ENCODE results near the gene PAK4. TPM values are rescaled to one million over a fixed set of nuclear protein-coding genes. Genes with fewer than 3 reads are reported as not detected.

PAK4 gene
- total RNA-seq, 1 donor from 2014 or later, result 48.8 TPM

DNA sequence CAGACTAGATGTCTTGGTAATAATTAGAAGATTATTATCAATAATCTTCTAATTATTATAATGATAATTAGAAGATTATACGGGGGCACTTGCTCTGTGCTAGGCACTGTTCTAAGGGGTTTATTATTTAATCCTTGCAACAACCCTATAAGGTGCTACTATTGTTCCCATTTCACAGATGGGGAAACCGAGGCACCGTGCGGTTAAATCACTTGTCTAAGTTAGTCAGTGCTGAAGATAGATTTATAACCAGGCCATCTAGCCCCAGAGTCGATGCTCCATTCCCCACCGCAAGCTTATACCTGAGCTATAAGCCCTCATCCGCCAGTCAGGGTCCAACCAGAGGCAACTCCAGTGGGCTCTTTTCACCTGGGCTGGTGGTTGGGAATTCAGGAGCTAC lies 43.4 kb upstream of the PAK4 start:
- H3K36me3 Mint-ChIP-seq (ENCODE audit: low read depth, unreplicated experiment), result no peaks in the 10 kb centered on the region
- H3K4me1 Mint-ChIP-seq (ENCODE audit: unreplicated experiment), result peaks cover 17% of the 10 kb centered on the region
- no peak for DNase-seq (ENCODE audit: low spot score)
- TF ChIP-seq, protein P1, sequence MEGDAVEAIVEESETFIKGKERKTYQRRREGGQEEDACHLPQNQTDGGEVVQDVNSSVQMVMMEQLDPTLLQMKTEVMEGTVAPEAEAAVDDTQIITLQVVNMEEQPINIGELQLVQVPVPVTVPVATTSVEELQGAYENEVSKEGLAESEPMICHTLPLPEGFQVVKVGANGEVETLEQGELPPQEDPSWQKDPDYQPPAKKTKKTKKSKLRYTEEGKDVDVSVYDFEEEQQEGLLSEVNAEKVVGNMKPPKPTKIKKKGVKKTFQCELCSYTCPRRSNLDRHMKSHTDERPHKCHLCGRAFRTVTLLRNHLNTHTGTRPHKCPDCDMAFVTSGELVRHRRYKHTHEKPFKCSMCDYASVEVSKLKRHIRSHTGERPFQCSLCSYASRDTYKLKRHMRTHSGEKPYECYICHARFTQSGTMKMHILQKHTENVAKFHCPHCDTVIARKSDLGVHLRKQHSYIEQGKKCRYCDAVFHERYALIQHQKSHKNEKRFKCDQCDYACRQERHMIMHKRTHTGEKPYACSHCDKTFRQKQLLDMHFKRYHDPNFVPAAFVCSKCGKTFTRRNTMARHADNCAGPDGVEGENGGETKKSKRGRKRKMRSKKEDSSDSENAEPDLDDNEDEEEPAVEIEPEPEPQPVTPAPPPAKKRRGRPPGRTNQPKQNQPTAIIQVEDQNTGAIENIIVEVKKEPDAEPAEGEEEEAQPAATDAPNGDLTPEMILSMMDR (IDR thresholded peaks at IDR 0.05; ENCODE audit: unreplicated experiment), result no peak
- no peak overlapping the region for H3K27ac Mint-ChIP-seq (ENCODE audit: unreplicated experiment)
- peaks cover 7% of the 10 kb centered on the region for H3K27me3 Mint-ChIP-seq (ENCODE audit: unreplicated experiment)
- H3K9me3 Mint-ChIP-seq (ENCODE audit: unreplicated experiment), result no peaks in the 10 kb centered on the region
- H3K4me3 Mint-ChIP-seq (ENCODE audit: unreplicated experiment), result no peak overlapping the region

DNA sequence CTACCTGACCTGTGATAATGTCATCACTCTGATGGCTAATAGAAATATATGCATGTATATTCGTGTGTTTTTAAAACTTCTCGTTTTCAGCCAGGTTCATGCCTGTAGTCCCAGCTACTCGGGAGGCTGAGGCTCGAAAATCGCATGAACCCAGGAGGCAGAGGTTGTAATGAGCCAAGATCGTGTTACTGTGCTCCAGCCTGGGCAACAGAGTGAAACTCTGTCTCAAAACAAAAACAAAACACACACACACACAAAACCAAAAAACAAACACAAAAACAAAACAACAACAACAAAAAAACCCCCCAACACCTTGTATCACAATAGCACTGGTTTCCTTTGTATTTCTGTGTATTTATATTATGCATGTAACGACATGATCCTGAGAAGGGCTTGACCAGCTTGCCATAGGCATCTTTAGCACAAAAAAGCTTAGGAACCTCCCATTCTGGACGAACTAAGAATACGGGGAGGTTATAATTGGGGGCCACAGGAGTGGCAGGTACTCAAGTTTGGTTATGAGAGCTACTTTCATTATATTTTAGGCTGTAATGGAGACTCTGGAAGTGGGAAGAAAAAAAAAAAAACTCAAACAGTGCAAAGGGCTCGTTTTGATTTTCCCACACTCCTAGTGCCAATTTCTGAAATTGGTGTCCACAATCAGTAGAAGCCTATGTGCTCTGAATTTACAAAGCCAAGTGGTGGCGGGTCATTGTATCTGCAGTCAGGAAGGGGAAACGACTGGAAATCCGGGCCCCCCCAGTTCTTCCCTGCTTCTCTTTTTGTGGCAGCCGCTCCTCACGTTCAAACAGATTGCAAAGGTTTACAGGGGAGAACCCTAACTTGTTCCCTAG lies 42.6 kb upstream of the PAK4 start:
- peak; percentile 8 for DNase-seq (ENCODE audit: low spot score)
- TF ChIP-seq, protein P1 (IDR thresholded peaks at IDR 0.05; ENCODE audit: unreplicated experiment), result no peak
- H3K27me3 Mint-ChIP-seq (ENCODE audit: unreplicated experiment), result peaks cover 4% of the 10 kb centered on the region
- no peaks in the 10 kb centered on the region for H3K9me3 Mint-ChIP-seq (ENCODE audit: unreplicated experiment)
- H3K27ac Mint-ChIP-seq (ENCODE audit: unreplicated experiment), result no peak overlapping the region
- peaks cover 17% of the 10 kb centered on the region for H3K4me1 Mint-ChIP-seq (ENCODE audit: unreplicated experiment)
- H3K4me3 Mint-ChIP-seq (ENCODE audit: unreplicated experiment), result peak overlapping the region; percentile 32
- no peaks in the 10 kb centered on the region for H3K36me3 Mint-ChIP-seq (ENCODE audit: low read depth, unreplicated experiment)

DNA sequence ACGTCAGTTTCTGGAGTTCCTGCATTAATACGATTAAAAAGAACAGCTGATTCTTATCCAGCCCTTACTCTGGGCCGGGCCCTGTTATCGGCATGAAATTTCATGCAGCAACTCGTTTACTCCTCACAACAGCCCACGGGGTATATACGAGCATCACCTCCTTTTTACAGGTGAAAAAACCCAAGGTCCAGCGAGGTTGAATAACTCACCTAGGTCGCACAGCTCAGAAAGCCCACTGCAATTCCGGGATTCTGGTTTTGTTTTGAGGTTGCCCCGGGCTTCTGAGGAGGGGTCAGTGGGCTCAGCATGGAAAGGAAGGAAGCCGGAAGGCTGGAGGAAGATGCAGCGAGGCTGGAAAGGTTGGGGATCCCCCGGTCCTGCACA lies 42.0 kb upstream of the PAK4 start:
- Mint-ChIP-seq H3K36me3 (ENCODE audit: low read depth, unreplicated experiment) (no peaks in the 10 kb centered on the region), H3K27me3 (ENCODE audit: unreplicated experiment) (peaks cover 4% of the 10 kb centered on the region), H3K4me1 (ENCODE audit: unreplicated experiment) (peaks cover 17% of the 10 kb centered on the region), H3K27ac (ENCODE audit: unreplicated experiment) (no peak overlapping the region), H3K4me3 (ENCODE audit: unreplicated experiment) (peak overlapping the region; percentile 32), H3K9me3 (ENCODE audit: unreplicated experiment) (no peaks in the 10 kb centered on the region)
- TF ChIP-seq, protein P1 (IDR thresholded peaks at IDR 0.05; ENCODE audit: unreplicated experiment), result no peak
- DNase-seq (ENCODE audit: low spot score), result no peak

DNA sequence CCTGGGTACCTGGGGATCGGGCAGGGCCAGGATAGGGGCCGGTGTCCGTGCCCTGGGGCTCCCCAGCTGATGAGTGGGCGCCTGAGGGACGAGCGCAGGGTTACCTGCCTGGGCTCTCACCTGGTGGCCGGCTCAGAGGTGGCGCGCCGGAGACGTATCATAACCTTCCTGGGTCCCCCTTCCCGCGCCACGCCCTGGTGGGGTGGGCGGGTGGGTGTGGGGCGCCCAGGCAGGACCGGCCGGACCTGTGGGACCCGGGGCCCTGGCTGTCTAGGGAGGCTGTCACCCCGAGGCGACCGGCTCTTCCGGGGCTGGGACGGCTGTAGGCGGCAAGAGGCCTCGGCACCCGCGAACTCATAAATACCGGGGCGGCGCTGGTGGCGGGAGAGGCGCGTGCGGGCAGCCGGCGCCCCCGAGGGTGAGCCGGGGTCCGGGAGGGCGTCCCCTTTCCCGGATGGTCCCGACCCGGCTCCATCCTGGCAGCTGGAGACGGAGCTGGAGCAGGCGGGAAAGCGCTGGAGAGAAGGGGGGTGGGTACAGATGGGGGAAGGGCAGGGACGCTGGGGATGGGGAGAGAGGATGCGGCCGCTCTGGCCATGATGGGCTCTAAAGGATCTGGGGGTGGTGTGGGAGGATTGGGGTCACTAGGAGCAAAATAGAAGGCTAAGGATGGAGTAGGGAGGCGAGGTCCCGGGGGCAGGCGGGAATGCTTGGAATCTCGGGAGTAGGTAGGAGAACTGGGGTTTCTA lies 41.4 kb upstream of the PAK4 start, which contains the start of gene ACP7:
TSS of gene ACP7 (plus strand) at position 386 of the 749 bp plus-strand sequence. CDS start 902 bp downstream, outside the sequence.
- Mint-ChIP-seq H3K27me3 (ENCODE audit: unreplicated experiment) (peaks cover 4% of the 10 kb centered on the region), H3K9me3 (ENCODE audit: unreplicated experiment) (no peaks in the 10 kb centered on the region), H3K4me3 (ENCODE audit: unreplicated experiment) (peak within 1 kb of the TSS; percentile 79), H3K27ac (ENCODE audit: unreplicated experiment) (no peak within 1 kb of the TSS), H3K4me1 (ENCODE audit: unreplicated experiment) (peaks cover 17% of the 10 kb centered on the region), H3K36me3 (ENCODE audit: low read depth, unreplicated experiment) (no peaks in the 10 kb centered on the region)
- DNase-seq (ENCODE audit: low spot score), result no peak
- TF ChIP-seq, protein P1 (IDR thresholded peaks at IDR 0.05; ENCODE audit: unreplicated experiment), result no peak

DNA sequence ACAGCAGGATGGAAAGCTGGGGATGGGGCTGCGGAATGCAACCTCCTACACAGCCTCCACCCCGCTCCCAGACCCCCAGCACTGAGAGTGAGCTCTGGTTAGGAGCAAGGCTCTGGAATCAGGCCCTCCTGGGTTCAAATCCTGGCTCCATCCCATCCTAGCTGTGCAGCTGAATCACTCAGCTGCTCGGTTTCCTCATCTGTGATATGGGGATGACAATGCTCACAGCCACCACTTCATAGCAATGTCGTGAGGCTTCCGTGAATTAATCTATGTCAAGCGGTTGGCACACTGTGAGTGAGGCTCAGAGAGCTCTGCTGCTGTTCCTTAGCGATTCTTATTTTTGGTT lies 40.9 kb upstream of the PAK4 start:
- Mint-ChIP-seq H3K9me3 (ENCODE audit: unreplicated experiment) (no peaks in the 10 kb centered on the region), H3K36me3 (ENCODE audit: low read depth, unreplicated experiment) (no peaks in the 10 kb centered on the region), H3K4me3 (ENCODE audit: unreplicated experiment) (peak overlapping the region; percentile 79), H3K27me3 (ENCODE audit: unreplicated experiment) (peaks cover 4% of the 10 kb centered on the region), H3K4me1 (ENCODE audit: unreplicated experiment) (peaks cover 17% of the 10 kb centered on the region), H3K27ac (ENCODE audit: unreplicated experiment) (no peak overlapping the region)
- no peak for DNase-seq (ENCODE audit: low spot score)
- TF ChIP-seq, protein P1 (IDR thresholded peaks at IDR 0.05; ENCODE audit: unreplicated experiment), result no peak

Data from endothelial cell (in vitro differentiated cells).